ENCODE measurements around the gene ASPHD1.
A peak's percentile ranks its signal among the peaks of the same experiment; 100 is the strongest.
"Not testable (repeated sequence)": the region's sequence is repeated elsewhere in the genome, so short reads cannot be mapped to it uniquely, and the experiment has no call there.

Gene ASPHD1

GRCh38 chr16:29868396-29869009 is 31.8 kb upstream of the ASPHD1 start:
- Mint-ChIP-seq H3K9me3 (no peaks in the 10 kb centered on the region), H3K27ac (no peak overlapping the region), H3K4me1 (peaks cover 11% of the 10 kb centered on the region), H3K27me3 (peaks cover 23% of the 10 kb centered on the region), H3K4me3 (no peak overlapping the region), H3K36me3 (no peaks in the 10 kb centered on the region)
- DNase-seq, result no peak
- CTCF ChIA-PET, result interaction anchor here (1.0 to 1.1 kb wide), 2 partner anchors 152 to 164 kb away, joined by 3 read pairs; no protein-coding TSS in a partner anchor

DNA sequence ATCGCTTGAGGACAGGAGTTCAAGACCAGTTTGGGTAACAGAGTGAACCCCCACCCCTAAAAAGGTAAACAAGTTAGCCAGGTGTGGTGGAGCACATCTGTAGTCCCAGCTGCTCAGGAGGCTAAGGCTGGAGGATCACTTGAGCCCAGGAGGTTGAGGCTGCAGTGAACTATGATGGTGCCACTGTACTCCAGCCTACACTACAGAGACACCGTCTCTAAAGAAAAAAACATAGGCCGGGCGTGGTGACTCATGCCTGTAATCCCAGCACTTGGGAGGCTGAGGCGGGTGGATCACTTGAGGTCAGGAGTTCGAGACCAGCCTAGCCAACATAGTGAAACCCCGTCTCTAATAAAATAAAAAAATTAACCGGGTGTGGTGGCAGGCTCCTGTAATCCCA is 31.2 kb upstream of the ASPHD1 start:
- not testable (repeated sequence) for DNase-seq, H3K36me3 Mint-ChIP-seq, H3K27ac Mint-ChIP-seq, H3K9me3 Mint-ChIP-seq, H3K4me3 Mint-ChIP-seq, H3K4me1 Mint-ChIP-seq
- CTCF ChIA-PET, result interaction anchor here (1.0 kb wide), 1 partner anchor 152 kb away, joined by 3 read pairs; no protein-coding TSS in a partner anchor
- peaks cover 23% of the 10 kb centered on the region for H3K27me3 Mint-ChIP-seq

- no peaks in the 10 kb centered on the region for H3K36me3 Mint-ChIP-seq
- CTCF ChIA-PET, result interaction anchor here (1.4 kb wide), 1 partner anchor 160 kb away, joined by 3 read pairs; the partner anchor contains the start of gene TLCD3B
- DNase-seq, result no peak
- peaks cover 28% of the 10 kb centered on the region for H3K27me3 Mint-ChIP-seq
- no peaks in the 10 kb centered on the region for H3K9me3 Mint-ChIP-seq
- no peak overlapping the region for H3K27ac Mint-ChIP-seq
- peaks cover 12% of the 10 kb centered on the region for H3K4me1 Mint-ChIP-seq
- H3K4me3 Mint-ChIP-seq, result no peak overlapping the region
These were observed 28.3 kb upstream of the ASPHD1 start for GRCh38 chr16:29871822-29872546.

DNA sequence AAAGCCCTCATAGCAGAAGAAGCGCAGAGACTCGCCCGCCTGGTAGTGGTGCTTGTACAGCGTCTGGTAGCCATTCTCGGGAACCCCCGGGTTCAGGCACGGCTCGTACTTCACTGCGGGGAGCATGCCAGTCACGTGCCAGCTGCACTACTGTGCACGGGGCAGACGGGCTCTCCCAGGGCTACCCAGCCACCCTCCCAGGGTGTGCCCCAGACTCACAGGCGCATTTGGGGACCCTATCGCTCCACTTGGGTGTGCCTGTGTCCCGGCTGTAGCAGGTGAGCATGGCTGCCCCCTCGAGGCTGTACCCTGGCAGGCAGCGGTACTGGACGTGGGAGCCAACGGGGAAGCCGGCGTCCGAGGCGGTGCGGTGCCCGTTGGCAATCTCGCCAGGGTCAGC is 27.0 kb upstream of the ASPHD1 start:
- CTCF ChIA-PET, result no interaction called here
- Mint-ChIP-seq H3K4me3 (no peak overlapping the region), H3K27ac (no peak overlapping the region), H3K36me3 (no peaks in the 10 kb centered on the region), H3K4me1 (peaks cover 17% of the 10 kb centered on the region), H3K9me3 (no peaks in the 10 kb centered on the region), H3K27me3 (peaks cover 34% of the 10 kb centered on the region)
- DNase-seq, result no peak

DNA sequence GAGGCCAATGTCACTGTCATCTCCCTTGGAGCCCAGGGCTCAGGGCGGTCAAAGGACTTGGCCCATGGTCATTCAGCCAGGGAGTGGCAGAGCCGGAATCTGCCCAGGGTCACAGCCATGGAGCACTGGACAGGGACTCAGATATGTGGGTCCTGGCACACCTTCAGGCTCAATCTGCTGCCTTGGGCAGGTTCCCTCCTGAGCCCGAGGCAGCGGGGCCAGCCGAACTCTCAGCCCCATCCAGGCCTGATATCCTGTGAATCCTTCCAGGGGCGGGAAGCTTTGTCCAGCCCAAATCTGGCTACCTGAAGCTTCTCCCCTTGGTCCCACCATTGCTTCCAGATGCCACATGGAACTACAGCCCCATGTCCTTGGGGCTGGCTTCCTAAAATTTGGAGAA is 25.1 kb upstream of the ASPHD1 start:
- Mint-ChIP-seq H3K4me1 (peaks cover 17% of the 10 kb centered on the region), H3K27ac (no peak overlapping the region), H3K4me3 (no peak overlapping the region), H3K27me3 (peaks cover 48% of the 10 kb centered on the region), H3K9me3 (no peaks in the 10 kb centered on the region), H3K36me3 (no peaks in the 10 kb centered on the region)
- CTCF ChIA-PET, result interaction anchor here (1.4 kb wide), 1 partner anchor 11 kb away, joined by 3 read pairs; no protein-coding TSS in a partner anchor
- DNase-seq, result no peak

GRCh38 chr16:29876217-29876593 is 24.1 kb upstream of the ASPHD1 start:
- Mint-ChIP-seq H3K4me1 (peaks cover 17% of the 10 kb centered on the region), H3K27me3 (peaks cover 55% of the 10 kb centered on the region), H3K36me3 (no peaks in the 10 kb centered on the region), H3K4me3 (peak overlapping the region; percentile 63), H3K27ac (no peak overlapping the region), H3K9me3 (no peaks in the 10 kb centered on the region)
- CTCF ChIA-PET, result no interaction called here
- DNase-seq, result peak; percentile 42

- Mint-ChIP-seq H3K9me3 (no peaks in the 10 kb centered on the region), H3K27me3 (peaks cover 56% of the 10 kb centered on the region), H3K4me3 (peak overlapping the region; percentile 63), H3K4me1 (peaks cover 17% of the 10 kb centered on the region), H3K36me3 (no peaks in the 10 kb centered on the region), H3K27ac (no peak overlapping the region)
- CTCF ChIA-PET, result interaction anchor here (0.6 kb wide), 1 partner anchor 29 kb away, joined by 3 read pairs; no protein-coding TSS in a partner anchor
- peak; percentile 66 for DNase-seq
These were observed 23.6 kb upstream of the ASPHD1 start for GRCh38 chr16:29876594-29877249.

DNA sequence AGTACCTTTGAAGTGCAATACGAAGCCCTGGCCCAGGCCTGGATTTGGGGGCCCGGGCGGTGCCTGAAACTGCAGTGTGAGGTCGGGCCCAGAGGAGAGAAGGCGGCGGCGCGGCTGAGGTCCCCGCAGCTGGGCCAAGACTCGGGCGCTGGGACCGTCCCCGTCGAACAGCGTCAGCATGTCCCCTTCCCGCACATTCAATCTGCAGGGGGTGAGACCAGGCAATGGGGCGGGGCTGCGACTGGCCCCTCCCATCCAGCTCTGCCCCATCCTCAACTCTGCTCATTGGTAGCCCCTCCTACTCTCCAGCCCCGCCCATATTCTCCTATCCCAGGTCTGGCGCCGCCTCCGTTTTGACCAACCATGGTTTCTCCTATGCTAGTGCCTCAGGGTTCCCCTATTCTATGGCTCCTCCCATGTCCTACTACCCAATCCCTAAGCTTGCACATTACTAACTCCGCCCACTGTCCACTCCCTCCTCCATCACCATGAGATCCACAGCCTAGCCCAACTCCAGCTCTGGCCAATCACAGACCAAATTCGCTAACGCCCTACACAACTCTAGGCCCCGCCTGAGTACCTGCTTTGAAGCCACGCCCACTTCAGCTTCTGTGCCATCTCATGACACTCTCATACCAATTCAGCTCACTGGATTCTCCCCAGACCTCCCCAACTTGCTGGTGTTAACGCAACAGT is 22.9 kb upstream of the ASPHD1 start:
- Mint-ChIP-seq H3K27me3 (peaks cover 56% of the 10 kb centered on the region), H3K27ac (no peak overlapping the region), H3K9me3 (no peaks in the 10 kb centered on the region), H3K4me1 (peaks cover 17% of the 10 kb centered on the region), H3K36me3 (no peaks in the 10 kb centered on the region), H3K4me3 (peak overlapping the region; percentile 63)
- DNase-seq, result peak; percentile 66
- CTCF ChIA-PET, result interaction anchor here (0.6 kb wide), 1 partner anchor 29 kb away, joined by 3 read pairs; no protein-coding TSS in a partner anchor

DNA sequence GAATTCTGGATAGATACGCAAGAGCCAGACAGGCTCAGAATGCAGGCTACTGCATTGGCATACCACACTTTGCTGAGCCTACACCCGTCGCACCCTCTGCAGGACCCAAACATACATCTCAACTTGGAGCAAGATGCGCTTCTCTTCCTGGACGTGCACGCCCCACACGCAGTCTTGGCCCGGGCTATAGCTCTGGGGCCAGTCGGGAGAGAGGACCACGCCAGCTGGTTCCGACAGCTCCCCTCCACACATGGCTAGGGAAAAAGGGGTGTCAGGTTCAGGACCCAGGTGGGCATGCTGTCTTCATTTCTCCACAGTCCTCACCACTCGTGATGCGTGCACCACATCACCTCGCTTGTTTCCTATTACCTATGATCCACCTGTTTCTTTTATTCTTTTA is 22.1 kb upstream of the ASPHD1 start:
- Mint-ChIP-seq H3K27me3 (peaks cover 63% of the 10 kb centered on the region), H3K27ac (no peak overlapping the region), H3K4me3 (no peak overlapping the region), H3K9me3 (no peaks in the 10 kb centered on the region), H3K4me1 (peaks cover 17% of the 10 kb centered on the region), H3K36me3 (no peaks in the 10 kb centered on the region)
- DNase-seq, result no peak
- CTCF ChIA-PET, result no interaction called here

GRCh38 chr16:29881050-29881449 is 19.2 kb upstream of the ASPHD1 start:
- no peaks in the 10 kb centered on the region for H3K9me3 Mint-ChIP-seq
- CTCF ChIA-PET, result no interaction called here
- no peak overlapping the region for H3K27ac Mint-ChIP-seq
- peaks cover 17% of the 10 kb centered on the region for H3K4me1 Mint-ChIP-seq
- no peaks in the 10 kb centered on the region for H3K36me3 Mint-ChIP-seq
- H3K4me3 Mint-ChIP-seq, result no peak overlapping the region
- H3K27me3 Mint-ChIP-seq, result peaks cover 56% of the 10 kb centered on the region
- DNase-seq, result no peak

DNA sequence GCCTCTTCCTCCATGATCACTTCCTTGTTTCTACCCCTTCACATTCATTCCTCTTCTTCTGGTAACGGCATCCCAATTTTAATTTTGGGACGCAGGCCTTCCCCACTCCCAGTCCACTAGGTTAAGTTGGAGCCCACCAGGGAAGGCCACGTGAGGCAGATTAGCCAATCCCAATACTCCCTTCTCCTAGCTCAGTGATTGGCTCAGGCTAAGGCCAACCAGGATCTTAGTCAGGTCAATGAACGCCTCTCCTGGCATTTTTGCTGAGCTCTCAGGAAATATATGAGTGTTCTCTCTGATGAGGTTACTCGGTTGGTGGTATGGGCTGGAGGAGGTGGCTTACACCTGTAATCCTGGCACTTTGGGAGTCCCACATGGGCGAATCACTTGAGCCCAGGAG is 16.3 kb upstream of the ASPHD1 start:
- no peak for DNase-seq

DNA sequence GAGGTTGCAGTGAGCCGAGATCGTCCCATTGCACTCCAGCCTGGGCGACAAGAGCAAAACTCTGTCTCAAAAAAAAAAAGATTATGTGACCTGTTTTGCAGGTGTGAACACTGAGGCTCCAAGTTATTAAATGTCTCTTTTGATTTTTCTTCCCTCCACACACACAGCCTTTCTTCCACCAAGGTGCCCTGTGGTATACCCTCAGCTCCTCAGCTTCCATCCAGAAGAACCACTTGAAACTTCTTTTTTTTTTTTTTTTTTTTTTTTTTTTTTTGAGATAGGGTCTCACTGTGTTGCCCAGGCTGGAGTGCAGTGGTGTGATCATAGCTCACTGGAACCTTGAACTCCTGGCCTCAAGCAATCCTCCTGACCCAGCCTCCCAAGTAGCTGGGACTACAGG is 10.9 kb upstream of the ASPHD1 start:
- CTCF ChIA-PET, H3K36me3 Mint-ChIP-seq: not testable (repeated sequence)
- peaks cover 18% of the 10 kb centered on the region for H3K27me3 Mint-ChIP-seq

More for the DNA sequence above, 16.3 kb upstream of the ASPHD1 start:
- H3K36me3 Mint-ChIP-seq, result no peaks in the 10 kb centered on the region
- CTCF ChIA-PET, result interaction anchor here (1.2 kb wide), 1 partner anchor 122 kb away, joined by 3 read pairs; no protein-coding TSS in a partner anchor
- H3K9me3 Mint-ChIP-seq, result no peaks in the 10 kb centered on the region
- H3K4me3 Mint-ChIP-seq, result no peak overlapping the region
- H3K4me1 Mint-ChIP-seq, result no peaks in the 10 kb centered on the region
- H3K27ac Mint-ChIP-seq, result no peak overlapping the region
- peaks cover 37% of the 10 kb centered on the region for H3K27me3 Mint-ChIP-seq

GRCh38 chr16:29891525-29892457 is 8.5 kb upstream of the ASPHD1 start:
- Mint-ChIP-seq H3K9me3 (no peaks in the 10 kb centered on the region), H3K4me3 (no peak overlapping the region), H3K4me1 (no peaks in the 10 kb centered on the region), H3K27me3 (peaks cover 38% of the 10 kb centered on the region), H3K36me3 (no peaks in the 10 kb centered on the region), H3K27ac (no peak overlapping the region)
- no peak for DNase-seq
- CTCF ChIA-PET, result no interaction called here

More for the DNA sequence above, 10.9 kb upstream of the ASPHD1 start:
- H3K4me3 Mint-ChIP-seq, H3K27ac Mint-ChIP-seq, DNase-seq, H3K9me3 Mint-ChIP-seq, H3K4me1 Mint-ChIP-seq: not testable (repeated sequence)
